Mesenchymal stem cell (in vitro differentiated cells and primary cell): ENCODE data around the gene ATP13A4.

Source experiments
- DNase-seq: peaks from one replicate; pipeline ENCODE4 v3.0.0-alpha.2; 2013
- H2AFZ ChIP-seq: one replicate; pipeline ENCODE4 v1.6.1; 2013; ENCODE audit warnings: low read depth, mild to moderate bottlenecking, control low read depth, inconsistent platforms, low read length, moderate library complexity
- H2AK5ac ChIP-seq: 2 replicates; pipeline ENCODE4 v1.6.1; 2013; ENCODE audit warnings: low read length, moderate library complexity, mild to moderate bottlenecking, inconsistent platforms; ENCODE audit not compliant: severe bottlenecking
- H2BK120ac ChIP-seq: one replicate; pipeline ENCODE4 v1.6.1; 2013; ENCODE audit warnings: low read depth, mild to moderate bottlenecking, inconsistent platforms, low read length, moderate library complexity
- H2BK12ac ChIP-seq, 2 experiments: one replicate each; pipeline ENCODE4 v1.6.1; 2013; ENCODE audit warnings: inconsistent platforms in 2 of 2, low read length in 2 of 2, mild to moderate bottlenecking in 2 of 2, moderate library complexity in 2 of 2, control low read depth in 1 of 2
- H2BK15ac ChIP-seq: one replicate; pipeline ENCODE4 v1.6.1; 2013; ENCODE audit warnings: mild to moderate bottlenecking, low read depth, inconsistent platforms; ENCODE audit not compliant: poor library complexity, severe bottlenecking
- H2BK5ac ChIP-seq: 2 replicates; pipeline ENCODE4 v1.6.1; 2013; ENCODE audit warnings: low read depth, mild to moderate bottlenecking, low read length, control low read depth, inconsistent platforms; ENCODE audit not compliant: poor library complexity, severe bottlenecking
- H3K14ac ChIP-seq, 2 experiments: one replicate each; pipeline ENCODE4 v1.6.1; 2013; ENCODE audit warnings: inconsistent platforms in 2 of 2, low read length in 2 of 2, control low read depth in 1 of 2, mild to moderate bottlenecking in 1 of 2, moderate library complexity in 1 of 2
- H3K18ac ChIP-seq, 2 experiments: one replicate each; pipeline ENCODE4 v1.6.1; 2013; ENCODE audit warnings: inconsistent platforms in 2 of 2, low read length in 2 of 2, control low read depth in 1 of 2, low read depth in 1 of 2, mild to moderate bottlenecking in 1 of 2
- H3K23ac ChIP-seq, 2 experiments: one replicate each; pipeline ENCODE4 v1.6.1; 2013; ENCODE audit warnings: inconsistent platforms in 2 of 2, low read length in 2 of 2, mild to moderate bottlenecking in 2 of 2, moderate library complexity in 2 of 2, control low read depth in 1 of 2
- H3K27ac ChIP-seq: 2 replicates; pipeline ENCODE4 v1.5.1; 2013; ENCODE audit warnings: mild to moderate bottlenecking, moderate library complexity, low read length, control low read depth, inconsistent platforms; ENCODE audit not compliant: poor library complexity, severe bottlenecking
- H3K27me3 ChIP-seq, 2 experiments: 2 replicates each; pipeline versions ENCODE4 v1.6.1 to v1.7.0; 2013; ENCODE audit warnings: low read length in 2 of 2, mild to moderate bottlenecking in 2 of 2, moderate library complexity in 2 of 2, control low read depth in 1 of 2, inconsistent platforms in 1 of 2; ENCODE audit not compliant: control insufficient read depth in 1 of 2, insufficient read depth in 1 of 2
- H3K36me3 ChIP-seq, 2 experiments: 2 replicates each; pipeline versions ENCODE4 v1.6.1 to v1.7.0; 2013; ENCODE audit warnings: low read length in 2 of 2, control low read depth in 1 of 2, inconsistent platforms in 1 of 2, low read depth in 1 of 2, mild to moderate bottlenecking in 1 of 2; ENCODE audit not compliant: insufficient read depth in 2 of 2, control insufficient read depth in 1 of 2
- H3K4ac ChIP-seq, 2 experiments: one replicate each; pipeline ENCODE4 v1.6.1; 2013; ENCODE audit warnings: inconsistent platforms in 2 of 2, low read length in 2 of 2, mild to moderate bottlenecking in 2 of 2, moderate library complexity in 2 of 2, control low read depth in 1 of 2, low read depth in 1 of 2
- H3K4me1 ChIP-seq: 2 replicates; pipeline ENCODE4 v1.6.1; 2013; ENCODE audit warnings: low read depth, low read length, control low read depth; ENCODE audit not compliant: control insufficient read depth, insufficient read depth
- H3K4me2 ChIP-seq: 2 replicates; pipeline ENCODE4 v1.6.1; 2013; ENCODE audit warnings: low read length, mild to moderate bottlenecking, inconsistent platforms; ENCODE audit not compliant: poor library complexity, severe bottlenecking
- H3K4me3 ChIP-seq, 2 experiments: 2 replicates each; pipeline versions ENCODE4 v1.5.1 to v1.7.0; 2013; ENCODE audit warnings: low read length in 2 of 2, mild to moderate bottlenecking in 2 of 2, control low read depth in 1 of 2, low read depth in 1 of 2; ENCODE audit not compliant: insufficient read depth in 1 of 2
- H3K79me1 ChIP-seq: replicated peaks from 2 replicates; pipeline ENCODE4 v1.6.1; 2013; ENCODE audit warnings: mild to moderate bottlenecking, control low read depth, low read length, inconsistent platforms; ENCODE audit not compliant: poor library complexity, severe bottlenecking
- H3K9ac ChIP-seq: 2 replicates; pipeline ENCODE4 v1.7.0; 2013; ENCODE audit warnings: mild to moderate bottlenecking, low read length, moderate library complexity
- H3K9me3 ChIP-seq: 2 replicates; pipeline ENCODE4 v1.7.0; 2013; ENCODE audit warnings: mild to moderate bottlenecking, low read length; ENCODE audit not compliant: control insufficient read depth
- H4K8ac ChIP-seq: one replicate; pipeline ENCODE4 v1.6.1; 2013; ENCODE audit warnings: inconsistent platforms, mild to moderate bottlenecking, low read length, moderate library complexity
- H4K91ac ChIP-seq: one replicate; pipeline ENCODE4 v1.6.1; 2013; ENCODE audit warnings: mild to moderate bottlenecking, low read length, inconsistent platforms
- WGBS: methylation state at CpG from one replicate; pipeline ENCODE4 v1.1.7; 2013; ENCODE audit warnings: mixed read lengths; 5-methylcytosine and 5-hydroxymethylcytosine counted together

ATP13A4 gene

DNA sequence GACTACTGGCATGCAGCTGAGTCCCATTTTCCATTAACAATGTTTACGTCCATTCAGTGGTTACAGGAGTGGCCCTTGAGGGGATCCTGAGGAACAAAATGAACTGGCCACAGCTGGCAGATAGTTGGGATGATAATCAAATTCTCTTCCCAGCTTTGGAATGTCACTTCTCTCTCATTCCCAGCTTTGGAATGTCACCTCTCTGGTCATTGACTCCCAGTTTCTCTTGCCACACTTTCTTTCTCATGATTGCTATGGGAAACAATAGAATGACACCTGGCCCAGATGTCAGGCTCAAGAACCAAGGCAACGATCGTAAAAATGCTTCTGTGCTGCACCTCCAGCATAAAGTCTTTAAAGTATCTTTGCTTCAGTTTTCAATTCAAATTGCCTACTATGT, 34.0 kb downstream of the ATP13A4 start:
- 73% methylated on average over 3 of the region's 3 CpGs for WGBS
- no peak overlapping the region for H3K9ac ChIP-seq
- no peak overlapping the region for H3K4ac ChIP-seq
- no peaks in the 10 kb centered on the region for H3K36me3 ChIP-seq
- no peak overlapping the region for H2BK15ac ChIP-seq
- H3K18ac ChIP-seq, result no peak overlapping the region
- H3K23ac ChIP-seq, result no peak overlapping the region
- H2BK12ac ChIP-seq, result no peak overlapping the region
- no peaks in the 10 kb centered on the region for H3K79me1 ChIP-seq
- H2AK5ac ChIP-seq, result no peak overlapping the region
- no peak overlapping the region for H2BK5ac ChIP-seq
- no peak overlapping the region for H3K14ac ChIP-seq
- H4K8ac ChIP-seq, result no peak overlapping the region
- H3K27ac ChIP-seq, result no peak overlapping the region
- no peak overlapping the region for H4K91ac ChIP-seq
- H3K4me3 ChIP-seq, result no peak overlapping the region
- H2BK120ac ChIP-seq, result no peak overlapping the region
- H2AFZ ChIP-seq, result no peak overlapping the region
- no peak for DNase-seq
- H3K4me2 ChIP-seq, result no peak overlapping the region
- no peaks in the 10 kb centered on the region for H3K27me3 ChIP-seq
- no peaks in the 10 kb centered on the region for H3K9me3 ChIP-seq
- H3K4me1 ChIP-seq, result no peaks in the 10 kb centered on the region

DNA sequence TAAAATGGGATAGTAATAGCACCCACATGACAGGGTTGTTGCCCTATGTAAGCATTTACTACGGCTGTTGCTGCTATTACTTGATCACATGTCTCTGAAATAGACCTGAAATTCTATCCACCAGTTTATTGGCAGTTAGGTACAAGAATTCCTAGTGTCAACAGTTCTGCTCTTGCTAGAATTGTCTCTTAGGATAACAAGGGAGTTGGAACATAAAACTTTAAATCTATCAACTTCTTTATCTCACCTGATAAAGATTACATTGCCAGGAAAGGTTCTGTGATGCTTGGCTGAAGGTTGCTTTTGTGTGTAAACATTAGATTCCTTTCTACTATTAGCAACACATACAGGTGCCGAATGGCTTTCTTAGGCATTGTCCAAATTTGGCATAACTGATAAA, 38.7 kb downstream of the ATP13A4 start:
- Histone ChIP-seq H3K14ac (no peak overlapping the region), H2BK120ac (no peak overlapping the region), H2BK15ac (no peak overlapping the region), H3K36me3 (no peaks in the 10 kb centered on the region), H3K4ac (no peak overlapping the region), H3K4me2 (no peak overlapping the region), H2AK5ac (no peak overlapping the region), H2BK5ac (no peak overlapping the region), H2BK12ac (no peak overlapping the region), H3K18ac (no peak overlapping the region), H4K8ac (no peak overlapping the region), H4K91ac (no peak overlapping the region), H3K9ac (no peak overlapping the region), H3K27ac (no peak overlapping the region), H3K23ac (no peak overlapping the region), H3K4me3 (no peak overlapping the region), H3K9me3 (no peaks in the 10 kb centered on the region), H3K27me3 (no peaks in the 10 kb centered on the region), H3K4me1 (no peaks in the 10 kb centered on the region), H3K79me1 (no peaks in the 10 kb centered on the region), H2AFZ (no peak overlapping the region)
- WGBS, result 83% methylated on average over 1 of the region's 2 CpGs
- DNase-seq, result no peak

DNA sequence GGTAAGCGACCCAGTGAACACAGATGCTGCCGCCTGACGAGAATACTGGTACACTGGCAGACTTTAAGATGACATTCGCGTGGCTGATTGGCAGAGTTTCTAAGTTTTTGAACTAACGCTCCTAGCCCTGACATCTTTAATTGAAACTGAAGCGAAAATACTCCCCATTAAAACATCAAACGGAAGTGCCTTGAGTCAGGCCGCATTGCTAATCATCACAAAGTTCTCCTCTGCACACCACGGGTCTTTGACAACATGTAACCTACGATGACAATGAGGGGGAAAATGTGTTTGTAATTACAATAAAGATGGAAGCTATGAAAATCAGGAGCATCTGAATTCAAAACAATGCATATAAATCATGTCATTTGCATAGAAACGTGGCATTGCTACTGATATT, 44.5 kb downstream of the ATP13A4 start:
- no peaks in the 10 kb centered on the region for H3K4me1 ChIP-seq
- 80% methylated on average over 11 of the region's 12 CpGs for WGBS
- no peaks in the 10 kb centered on the region for H3K9me3 ChIP-seq
- no peak overlapping the region for H3K4ac ChIP-seq
- H3K14ac ChIP-seq, result no peak overlapping the region
- no peaks in the 10 kb centered on the region for H3K27me3 ChIP-seq
- H3K36me3 ChIP-seq, result no peaks in the 10 kb centered on the region
- no peak overlapping the region for H3K27ac ChIP-seq
- no peak for DNase-seq
- H3K4me2 ChIP-seq, result no peak overlapping the region
- no peak overlapping the region for H2BK5ac ChIP-seq
- H2BK15ac ChIP-seq, result no peak overlapping the region
- no peaks in the 10 kb centered on the region for H3K79me1 ChIP-seq
- H3K9ac ChIP-seq, result no peak overlapping the region
- no peak overlapping the region for H3K18ac ChIP-seq
- no peak overlapping the region for H4K8ac ChIP-seq
- no peak overlapping the region for H2BK120ac ChIP-seq
- no peak overlapping the region for H2AK5ac ChIP-seq
- no peak overlapping the region for H4K91ac ChIP-seq
- H2BK12ac ChIP-seq, result no peak overlapping the region
- no peak overlapping the region for H3K4me3 ChIP-seq
- H2AFZ ChIP-seq, result no peak overlapping the region
- no peak overlapping the region for H3K23ac ChIP-seq

DNA sequence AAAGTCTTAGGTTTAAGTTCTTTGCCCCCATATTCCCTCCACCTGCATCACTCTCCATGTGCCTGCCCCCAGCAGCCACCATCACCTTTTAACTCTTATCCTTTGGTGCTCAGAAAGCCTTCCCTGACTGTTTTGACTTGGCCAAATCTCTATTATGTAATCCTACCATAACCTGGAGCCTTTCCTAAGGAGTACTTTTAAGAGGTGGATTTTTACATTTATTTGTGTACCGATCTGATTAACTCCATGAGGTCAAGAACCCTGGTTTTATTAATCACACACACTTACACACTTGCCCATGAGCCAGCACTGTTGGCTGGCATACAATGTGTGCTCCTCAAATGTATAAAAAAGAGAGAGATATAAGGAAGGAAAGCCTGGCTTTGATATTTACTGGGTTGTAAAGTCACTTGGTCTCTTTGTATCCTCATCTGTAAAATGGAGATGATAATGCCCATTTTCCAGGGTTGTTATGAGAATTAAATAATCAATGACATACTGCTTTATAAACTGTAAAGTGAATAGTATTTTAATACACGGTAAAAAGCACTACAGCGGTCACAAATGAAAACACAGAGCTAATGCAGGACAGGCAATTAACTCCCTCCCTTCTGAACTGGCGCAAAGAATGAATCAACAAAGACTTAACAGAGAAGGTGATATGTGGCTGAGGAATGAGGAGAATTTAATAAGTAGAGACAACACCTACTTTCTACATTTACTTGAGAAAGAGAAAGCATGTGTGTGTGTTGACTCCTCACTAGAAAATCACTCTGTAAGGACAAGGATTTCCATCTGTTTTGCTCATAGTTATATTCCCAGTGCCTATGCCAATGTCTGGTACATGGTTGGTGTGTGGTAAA, 45.4 kb downstream of the ATP13A4 start:
- no peak overlapping the region for H3K27ac ChIP-seq
- no peaks in the 10 kb centered on the region for H3K79me1 ChIP-seq
- H4K8ac ChIP-seq, result no peak overlapping the region
- H4K91ac ChIP-seq, result no peak overlapping the region
- H2BK15ac ChIP-seq, result no peak overlapping the region
- no peak overlapping the region for H2AFZ ChIP-seq
- no peak overlapping the region for H2BK120ac ChIP-seq
- H3K36me3 ChIP-seq, result no peaks in the 10 kb centered on the region
- no peak overlapping the region for H2AK5ac ChIP-seq
- 90% methylated on average over 2 of the region's 4 CpGs for WGBS
- H3K23ac ChIP-seq, result no peak overlapping the region
- H3K4me3 ChIP-seq, result no peak overlapping the region
- H2BK12ac ChIP-seq, result no peak overlapping the region
- no peak for DNase-seq
- H3K27me3 ChIP-seq, result no peaks in the 10 kb centered on the region
- no peaks in the 10 kb centered on the region for H3K4me1 ChIP-seq
- no peak overlapping the region for H2BK5ac ChIP-seq
- no peaks in the 10 kb centered on the region for H3K9me3 ChIP-seq
- H3K14ac ChIP-seq, result no peak overlapping the region
- no peak overlapping the region for H3K4ac ChIP-seq
- H3K18ac ChIP-seq, result no peak overlapping the region
- H3K9ac ChIP-seq, result no peak overlapping the region
- no peak overlapping the region for H3K4me2 ChIP-seq
